ENCODE measurements around the gene NEGR1.

The NEGR1 gene

DNA sequence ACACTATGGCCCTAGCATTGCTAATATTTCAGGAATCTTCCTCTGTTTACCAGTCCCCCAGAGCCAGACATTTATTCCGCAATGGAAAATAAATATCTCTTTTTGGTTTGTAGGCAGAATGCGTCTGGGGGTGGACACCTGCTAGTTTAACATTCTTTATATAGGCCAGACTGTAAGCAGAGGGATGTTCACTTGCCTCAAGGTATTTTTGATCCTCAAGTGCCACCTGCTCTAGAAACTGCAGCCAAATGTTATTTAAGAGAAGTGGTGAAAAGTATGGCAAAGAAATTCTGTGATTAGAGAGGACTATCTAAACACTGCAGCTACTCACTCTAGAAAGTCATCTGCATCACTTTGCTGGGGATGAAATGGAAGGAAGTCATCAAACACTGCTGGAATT lies 164.7 kb downstream of the NEGR1 start:
- no peak for DNase-seq (ENCODE audit: low read depth)

GRCh38 chr1:72115290-72115689 lies 167.0 kb downstream of the NEGR1 start:
- DNase-seq (ENCODE audit: low read depth), result no peak

GRCh38 chr1:72111662-72112061 lies 170.7 kb downstream of the NEGR1 start:
- DNase-seq (ENCODE audit: low read depth), result no peak

DNA sequence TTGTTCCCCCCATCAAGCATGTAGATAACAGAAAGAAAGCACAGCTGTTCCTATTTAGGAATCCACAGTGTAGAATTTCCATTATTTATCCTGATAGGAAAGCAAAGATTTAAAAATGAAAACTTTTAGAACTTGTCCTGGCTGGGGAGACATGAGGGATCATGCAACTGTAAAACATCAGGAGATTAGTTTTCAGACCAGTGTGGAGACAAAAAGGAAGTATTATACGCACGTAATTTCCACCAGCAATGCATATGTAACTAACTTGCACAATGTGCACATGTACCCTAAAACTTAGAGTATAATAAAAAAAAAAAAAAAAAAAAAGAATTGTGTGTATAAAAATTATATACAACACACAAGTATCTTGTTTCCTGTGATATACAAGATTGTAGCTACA lies 172.4 kb downstream of the NEGR1 start:
- DNase-seq (ENCODE audit: low read depth), result no peak

- DNase-seq (ENCODE audit: low read depth), result no peak
Observed at GRCh38 chr1:72105201-72105600, 177.1 kb downstream of the NEGR1 start.

GRCh38 chr1:72101840-72102632 lies 180.3 kb downstream of the NEGR1 start:
- no peak for DNase-seq (ENCODE audit: low read depth)

DNA sequence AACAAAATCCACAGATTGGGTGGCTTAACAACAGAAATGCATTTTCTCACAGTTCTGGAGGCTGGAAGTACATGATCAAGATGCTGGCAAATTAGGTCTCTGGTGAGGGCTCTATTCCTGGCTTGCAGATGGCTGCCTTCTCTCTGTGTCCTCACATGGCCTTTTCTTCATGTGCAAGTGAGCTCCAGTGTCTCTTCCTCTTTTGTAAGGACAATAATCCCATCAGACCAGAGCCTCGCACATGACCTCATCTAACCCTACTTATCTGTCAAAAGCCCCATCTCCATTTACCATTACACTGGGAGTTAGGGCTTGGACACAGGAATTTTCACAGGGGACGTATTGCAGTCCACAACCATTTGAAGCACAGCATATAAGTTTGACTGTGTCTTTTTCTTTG lies 181.6 kb downstream of the NEGR1 start:
- DNase-seq (ENCODE audit: low read depth), result no peak

- no peak for DNase-seq (ENCODE audit: low read depth)
Observed at GRCh38 chr1:72097851-72098570, 184.3 kb downstream of the NEGR1 start.

GRCh38 chr1:72094209-72094608 lies 188.1 kb downstream of the NEGR1 start:
- DNase-seq (ENCODE audit: low read depth), result no peak

DNA sequence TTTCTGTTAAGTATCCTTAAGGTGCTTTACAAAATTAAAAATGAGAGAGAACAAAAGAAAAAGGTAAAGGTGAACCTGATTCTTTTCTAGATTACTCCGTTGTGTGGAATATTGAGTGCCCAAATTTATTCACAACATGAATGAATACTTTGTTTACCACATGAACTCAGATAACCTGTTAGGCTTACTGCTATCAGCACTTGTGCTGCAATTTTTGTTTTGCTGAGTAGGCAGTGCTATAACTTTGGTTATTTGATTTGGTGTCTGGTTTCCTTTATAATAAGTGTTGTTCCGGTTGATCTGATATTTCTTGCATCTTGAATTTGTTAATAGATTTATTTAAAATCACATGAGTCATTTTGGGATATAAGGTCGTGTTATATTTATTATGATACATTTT lies 195.9 kb downstream of the NEGR1 start:
- no peak for DNase-seq (ENCODE audit: low read depth)

DNA sequence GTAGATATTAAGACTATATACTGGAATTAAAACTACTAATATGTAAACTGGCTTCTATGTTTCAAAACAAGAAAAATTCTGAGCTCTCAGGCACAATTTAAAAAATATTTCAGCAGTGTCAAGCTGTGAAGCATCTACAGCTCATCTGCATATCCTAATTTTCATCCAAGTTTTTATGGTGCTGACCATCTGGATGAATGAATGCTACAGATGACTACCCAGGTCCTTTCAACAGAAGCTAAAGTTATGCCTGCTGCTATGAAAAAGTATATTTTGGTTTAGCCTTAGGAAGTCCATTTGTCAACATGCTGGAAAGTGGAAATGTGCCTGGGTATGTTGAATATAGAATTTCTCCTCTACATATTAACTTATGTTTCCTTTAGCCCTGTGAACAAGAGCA lies 206.9 kb downstream of the NEGR1 start:
- DNase-seq (ENCODE audit: low read depth), result no peak

GRCh38 chr1:72066431-72066830 lies 215.9 kb downstream of the NEGR1 start:
- DNase-seq (ENCODE audit: low read depth), result no peak

DNA sequence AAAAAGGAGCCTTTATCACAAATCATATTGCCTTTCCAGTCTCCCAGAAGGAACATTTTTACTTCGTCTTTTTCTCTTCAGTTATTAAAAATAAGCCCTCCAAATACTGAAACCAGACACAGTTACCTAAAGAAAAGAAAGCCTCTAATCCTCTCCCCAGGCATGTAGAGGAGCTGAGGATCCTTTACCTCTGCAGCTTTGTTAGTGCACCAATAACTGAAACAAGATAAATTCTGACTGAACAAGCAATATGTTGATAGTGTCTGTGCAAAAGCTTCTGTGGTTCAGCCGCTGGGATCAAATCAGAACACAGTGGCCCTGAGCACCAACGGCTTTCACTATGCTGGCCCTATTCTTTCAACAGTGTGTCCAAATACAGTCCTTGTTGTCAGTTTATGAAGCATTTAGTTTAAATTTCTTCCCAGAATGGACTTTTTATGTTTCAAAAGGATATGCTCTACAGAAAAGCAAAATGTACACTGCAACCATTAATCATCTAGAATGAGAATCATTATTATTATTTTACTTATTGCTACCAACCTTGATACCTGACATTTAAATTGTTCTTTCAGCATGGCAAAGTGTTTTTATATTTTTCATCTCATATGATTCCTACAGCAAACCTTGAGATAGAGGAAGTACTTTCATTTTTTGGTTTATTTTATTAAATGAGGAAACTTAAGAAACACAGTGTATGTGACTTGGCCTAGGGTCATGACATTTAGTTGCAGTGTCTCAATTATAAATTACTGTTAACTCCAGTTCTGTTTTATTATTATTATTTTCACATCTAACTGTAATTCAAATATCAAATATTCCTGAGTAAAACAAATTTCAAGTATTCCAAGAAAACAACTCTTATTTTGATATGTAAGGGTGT lies 217.9 kb downstream of the NEGR1 start:
- DNase-seq (ENCODE audit: low read depth), result no peak

- no peak for DNase-seq (ENCODE audit: low read depth)
Observed at GRCh38 chr1:72063364-72064044, 218.8 kb downstream of the NEGR1 start.

DNA sequence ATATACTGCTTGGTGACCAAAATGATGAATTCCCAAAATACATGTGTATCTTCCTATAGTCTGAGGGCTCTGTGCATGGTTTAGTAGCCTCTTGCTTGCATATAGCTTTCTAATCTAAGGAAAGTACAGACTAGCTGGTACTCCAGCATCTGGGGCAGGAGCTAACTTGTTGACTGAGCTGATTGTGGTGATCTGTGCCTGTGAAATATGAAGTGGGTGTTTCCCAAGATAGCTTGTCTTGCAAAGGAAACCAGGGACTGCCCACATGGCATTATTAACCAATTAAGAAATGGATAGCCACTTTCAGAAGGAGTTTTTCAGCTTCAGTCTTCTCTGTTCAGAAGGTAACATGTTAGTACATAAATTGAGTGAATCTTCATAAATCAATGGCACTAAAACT lies 219.8 kb downstream of the NEGR1 start:
- DNase-seq (ENCODE audit: low read depth), result no peak

GRCh38 chr1:72060466-72061245 lies 221.7 kb downstream of the NEGR1 start:
- no peak for DNase-seq (ENCODE audit: low read depth)

GRCh38 chr1:72056516-72056915 lies 225.8 kb downstream of the NEGR1 start:
- DNase-seq (ENCODE audit: low read depth), result no peak

DNA sequence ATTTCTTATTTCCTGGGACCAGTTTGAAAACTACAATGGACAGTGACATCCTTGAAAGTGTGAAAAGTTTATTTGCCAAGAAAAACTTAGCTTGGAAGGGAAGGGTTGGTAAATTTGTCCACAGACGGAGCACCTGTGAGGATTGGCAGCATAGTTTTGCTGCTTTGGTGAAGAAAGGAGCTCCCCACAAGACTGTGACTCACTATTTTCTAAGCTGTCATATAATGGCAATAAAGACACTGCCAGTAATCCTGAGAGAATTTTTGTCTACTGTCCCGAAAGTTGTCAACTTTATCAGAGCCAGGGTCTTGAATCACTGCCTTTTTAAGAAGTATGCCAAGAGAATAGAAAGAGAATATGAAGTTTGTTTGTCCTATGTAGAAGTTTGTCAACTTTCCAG lies 230.8 kb downstream of the NEGR1 start:
- DNase-seq (ENCODE audit: low read depth), result no peak

- no peak for DNase-seq (ENCODE audit: low read depth)
Observed at GRCh38 chr1:72050551-72050950, 231.8 kb downstream of the NEGR1 start.

- peak; percentile 19 for DNase-seq (ENCODE audit: low read depth)
Observed at GRCh38 chr1:72037745-72038343, 244.5 kb downstream of the NEGR1 start.

GRCh38 chr1:72034827-72035226 lies 247.5 kb downstream of the NEGR1 start:
- DNase-seq (ENCODE audit: low read depth), result no peak

Data from stromal cell of bone marrow (primary cell).